Endothelial cell of umbilical vein (primary cell): ENCODE measurements around the gene PALD1. TPM values are rescaled to one million over a fixed set of nuclear protein-coding genes. Genes with fewer than 3 reads are reported as not detected.

Experiments
- BruUV-seq: library from RNA; stranded (reverse); fragments of 400-500 nt; replicated peaks from 2 replicates; lab custom pipeline; 2021; lab: Mats Ljungman, UMichigan
- CTCF ChIA-PET: fragments of 300-600, 350-600 bp; sonication (Branson Sonifier 250); formaldehyde crosslinking; loops from one replicate; lab custom pipeline; 2021; ENCODE audit warnings: antibody characterized with exemption, inconsistent platforms; lab: Charles Lee
- POLR2A ChIA-PET: fragments of 300-600, 350-600 bp; sonication (Branson Sonifier 250); formaldehyde crosslinking; loops from one replicate; lab custom pipeline; 2021; ENCODE audit warnings: antibody characterized with exemption, inconsistent platforms; lab: Charles Lee
- DNase-seq: peaks from one replicate; pipeline ENCODE4 v3.0.0-alpha.2; 2011; ENCODE audit warnings: low read depth, low spot score
- FAIRE-seq: peaks from 2 replicates; lab custom pipeline; 2011; peaks lifted over from hg19 to GRCh38; lab: Jason Lieb, UNC
- H2AFZ ChIP-seq: 2 replicates; pipeline ENCODE4 v1.6.0; 2012; ENCODE audit warnings: low read depth, low read length, control low read depth, inconsistent platforms
- H3K27ac ChIP-seq: 2 replicates; pipeline ENCODE4 v1.5.1; 2011; ENCODE audit warnings: low read depth, mild to moderate bottlenecking, control low read depth, low read length, moderate library complexity; ENCODE audit not compliant: insufficient read depth
- H3K27me3 ChIP-seq, 2 experiments: 2 replicates each; pipeline versions ENCODE4 v1.6.0 to v1.6.1; 2011; ENCODE audit warnings: low read length in 2 of 2, mixed read lengths in 1 of 2; ENCODE audit not compliant: control insufficient read depth in 2 of 2, insufficient read depth in 2 of 2
- H3K36me3 ChIP-seq, 2 experiments: 2 replicates in 1 of 2; 3 replicates in 1 of 2; pipeline ENCODE4 v1.5.1; 2011; ENCODE audit warnings: low read length in 2 of 2, mild to moderate bottlenecking in 1 of 2, moderate library complexity in 1 of 2; ENCODE audit not compliant: control insufficient read depth in 2 of 2, insufficient read depth in 2 of 2; ENCODE audit errors: extremely low read depth in 1 of 2
- H3K4me1 ChIP-seq: 3 replicates; pipeline ENCODE4 v1.5.1; 2011; ENCODE audit warnings: mild to moderate bottlenecking, low read length; ENCODE audit not compliant: control insufficient read depth, insufficient read depth; ENCODE audit errors: extremely low read depth
- H3K4me2 ChIP-seq: 2 replicates; pipeline ENCODE4 v1.6.1; 2011; ENCODE audit warnings: low read length, control low read depth, mixed read lengths; ENCODE audit not compliant: insufficient read depth
- H3K4me3 ChIP-seq, 3 experiments: fragments of 200-600 bp in 1 of 3; sonication (generic), shearing (Covaris generic) in 1 of 3; replicated peaks in 1 of 3; 2 replicates each; pipeline ENCODE4 v1.5.1; 2011 to 2016; ENCODE audit warnings: control low read depth in 3 of 3, low read length in 3 of 3, mild to moderate bottlenecking in 2 of 3, inconsistent platforms in 1 of 3, low read depth in 1 of 3, moderate library complexity in 1 of 3; ENCODE audit not compliant: insufficient read depth in 1 of 3
- H3K79me2 ChIP-seq: 2 replicates; pipeline ENCODE4 v1.6.0; 2012; ENCODE audit warnings: low read length, inconsistent platforms; ENCODE audit not compliant: control insufficient read depth, insufficient read depth
- H3K9ac ChIP-seq: replicated peaks from 2 replicates; pipeline ENCODE3; 2011; ENCODE audit warnings: low read length, control low read depth; ENCODE audit not compliant: insufficient read depth; ENCODE audit errors: extremely low read depth
- H3K9me1 ChIP-seq: replicated peaks from 3 replicates; pipeline ENCODE4 v1.6.0; 2011; ENCODE audit warnings: mild to moderate bottlenecking, low read length; ENCODE audit not compliant: control insufficient read depth, insufficient read depth; ENCODE audit errors: extremely low read depth
- H3K9me3 ChIP-seq: replicated peaks from 2 replicates; pipeline ENCODE4 v1.5.1; 2012; ENCODE audit warnings: low read length, inconsistent platforms; ENCODE audit not compliant: control insufficient read depth, insufficient read depth
- H4K20me1 ChIP-seq: replicated peaks from 2 replicates; pipeline ENCODE3; 2011; ENCODE audit warnings: mild to moderate bottlenecking, low read length; ENCODE audit not compliant: control insufficient read depth, insufficient read depth; ENCODE audit errors: extremely low read depth
- EZH2 ChIP-seq: IDR thresholded peaks from 2 replicates; pipeline ENCODE4 v1.6.1; 2012; ENCODE audit warnings: borderline replicate concordance, low read depth, mild to moderate bottlenecking, moderate library complexity, low read length, inconsistent platforms; ENCODE audit not compliant: severe bottlenecking
- FOS ChIP-seq: IDR thresholded peaks from 2 replicates; pipeline ENCODE4 v1.6.1; 2011; ENCODE audit warnings: mild to moderate bottlenecking, low read length, moderate library complexity, borderline replicate concordance; ENCODE audit not compliant: insufficient read depth
- GATA2 ChIP-seq: IDR thresholded peaks from 2 replicates; pipeline ENCODE4 v1.7.0; 2011; ENCODE audit warnings: low read depth, mild to moderate bottlenecking, moderate library complexity, mixed read lengths, low read length; ENCODE audit not compliant: insufficient read length, insufficient read depth
- JUN ChIP-seq: IDR thresholded peaks from 2 replicates; pipeline ENCODE4 v1.6.1; 2011; ENCODE audit warnings: borderline replicate concordance, low read depth; ENCODE audit not compliant: insufficient read length, insufficient read depth
- MYC ChIP-seq: IDR thresholded peaks from one replicate; pipeline ENCODE4 v1.6.1; 2011; ENCODE audit warnings: mild to moderate bottlenecking, low read depth, low read length
- POLR2A ChIP-seq: IDR thresholded peaks from 2 replicates; pipeline ENCODE4 v1.6.1; 2012; ENCODE audit warnings: low read depth, mild to moderate bottlenecking, control low read depth, low read length
- POLR2AphosphoS5 ChIP-seq: IDR thresholded peaks from 2 replicates; pipeline ENCODE4 v1.6.1; 2012; ENCODE audit warnings: low read depth, mild to moderate bottlenecking, control low read depth, low read length, moderate library complexity; ENCODE audit not compliant: insufficient read depth
- dilution Hi-C: fragments of 300-500 bp; cut with MboI; formaldehyde crosslinking; loops from one replicate; pipeline ENCODE4 v1.15.0; 2019; ENCODE audit warnings: low sequenced_read_pairs; ENCODE audit not compliant: extremely low pct_ligation_motif_present
- intact Hi-C: fragments of 100-400 bp; cut with micrococcal nuclease; formaldehyde crosslinking; loops from one replicate; pipeline ENCODE4 v1.10.0; 2022
- polyA plus RNA-seq, 4 experiments: library from polyadenylated mRNA; depleted of rRNA in 3 of 4; stranded (reverse) in 3 of 4; unstranded in 1 of 4; fragments of >200 nt; gene quantifications; 2 replicates each; pipeline versions ENCODE4 v1.2.1 to v1.2.3, GENCODE V29; 2011 to 2012; ENCODE audit warnings: missing spikeins in 1 of 4
- total RNA-seq: library from RNA; stranded (reverse); gene quantifications from 2 replicates; pipeline ENCODE4 v1.2.3, GENCODE V29; 2021
- TF ChIP-seq, protein P1 (sequence below): IDR thresholded peaks from 2 replicates; pipeline ENCODE4 v1.6.1; 2011; ENCODE audit not compliant: insufficient read depth, insufficient read length
- TF ChIP-seq, protein P2 (sequence below), 2 donors: IDR thresholded peaks; 1 replicate in 1 of 2; 2 replicates in 1 of 2; pipeline ENCODE4 v1.5.1; 2011; ENCODE audit warnings: low read length in 2 of 2, mild to moderate bottlenecking in 2 of 2, moderate library complexity in 2 of 2, control low read depth in 1 of 2, inconsistent platforms in 1 of 2, low read depth in 1 of 2; ENCODE audit not compliant: insufficient read depth in 1 of 2; ENCODE audit errors: extremely low read depth in 1 of 2

The PALD1 gene
- total and polyA plus RNA-seq, 2 donors (not counting 3 experiments of a cell fraction or from before 2014, with no cell fraction given): 16.6 to 73.3 TPM

DNA sequence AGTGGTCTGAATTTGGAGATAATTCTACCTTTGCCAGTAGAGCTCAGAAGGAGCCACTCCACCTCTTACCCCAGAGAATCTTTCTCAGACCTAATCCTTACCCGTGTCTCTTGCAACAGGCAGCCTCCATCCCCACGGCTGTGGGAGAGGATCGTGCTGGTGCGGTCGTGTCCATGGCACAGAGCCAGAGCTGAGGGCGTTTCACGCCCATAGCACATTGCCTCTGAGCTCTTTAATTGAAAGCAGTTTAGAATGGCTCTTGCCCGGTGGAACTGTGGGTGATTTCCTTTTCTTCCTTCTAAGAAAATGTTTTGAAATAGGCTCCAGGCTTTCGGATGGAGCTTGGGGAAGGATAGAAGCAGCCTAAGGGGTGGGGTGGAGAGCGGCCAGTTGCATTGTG is 82.5 kb downstream of the PALD1 start:
- Histone ChIP-seq H3K4me1 (no peaks in the 10 kb centered on the region), H3K27me3 (no peaks in the 10 kb centered on the region), H3K27ac (no peak overlapping the region), H3K9me1 (no peaks in the 10 kb centered on the region), H3K9ac (no peak overlapping the region), H4K20me1 (no peaks in the 10 kb centered on the region), H3K9me3 (no peaks in the 10 kb centered on the region), H2AFZ (no peak overlapping the region), H3K4me2 (no peak overlapping the region), H3K79me2 (no peaks in the 10 kb centered on the region), H3K4me3 (no peak overlapping the region), H3K36me3 (no peaks in the 10 kb centered on the region)
- POLR2A ChIA-PET: no interaction called here
- BruUV-seq: no TSS peak
- TF ChIP-seq, protein P1, sequence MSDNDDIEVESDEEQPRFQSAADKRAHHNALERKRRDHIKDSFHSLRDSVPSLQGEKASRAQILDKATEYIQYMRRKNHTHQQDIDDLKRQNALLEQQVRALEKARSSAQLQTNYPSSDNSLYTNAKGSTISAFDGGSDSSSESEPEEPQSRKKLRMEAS: no peak
- TF ChIP-seq JUN (no peak), GATA2 (no peak), MYC (no peak), FOS (no peak), POLR2AphosphoS5 (no peak), EZH2 (no peak), POLR2A (no peak)
- TF ChIP-seq, protein P2, sequence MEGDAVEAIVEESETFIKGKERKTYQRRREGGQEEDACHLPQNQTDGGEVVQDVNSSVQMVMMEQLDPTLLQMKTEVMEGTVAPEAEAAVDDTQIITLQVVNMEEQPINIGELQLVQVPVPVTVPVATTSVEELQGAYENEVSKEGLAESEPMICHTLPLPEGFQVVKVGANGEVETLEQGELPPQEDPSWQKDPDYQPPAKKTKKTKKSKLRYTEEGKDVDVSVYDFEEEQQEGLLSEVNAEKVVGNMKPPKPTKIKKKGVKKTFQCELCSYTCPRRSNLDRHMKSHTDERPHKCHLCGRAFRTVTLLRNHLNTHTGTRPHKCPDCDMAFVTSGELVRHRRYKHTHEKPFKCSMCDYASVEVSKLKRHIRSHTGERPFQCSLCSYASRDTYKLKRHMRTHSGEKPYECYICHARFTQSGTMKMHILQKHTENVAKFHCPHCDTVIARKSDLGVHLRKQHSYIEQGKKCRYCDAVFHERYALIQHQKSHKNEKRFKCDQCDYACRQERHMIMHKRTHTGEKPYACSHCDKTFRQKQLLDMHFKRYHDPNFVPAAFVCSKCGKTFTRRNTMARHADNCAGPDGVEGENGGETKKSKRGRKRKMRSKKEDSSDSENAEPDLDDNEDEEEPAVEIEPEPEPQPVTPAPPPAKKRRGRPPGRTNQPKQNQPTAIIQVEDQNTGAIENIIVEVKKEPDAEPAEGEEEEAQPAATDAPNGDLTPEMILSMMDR (IDR thresholded peaks at IDR 0.05; ENCODE audit: extremely low read depth in 1 of 2, insufficient read depth in 1 of 2, low read depth in 1 of 2, low read length in 2 of 2): no peak
- intact Hi-C loops (no loop called here), dilution Hi-C loops (no loop called here)
- CTCF ChIA-PET: interaction anchor here (1.3 to 2.3 kb wide), 3 partner anchors 11 to 198 kb away, joined by 3 to 8 read pairs (median 8); no protein-coding TSS in a partner anchor
- FAIRE-seq: no peak
- no peak for DNase-seq
